Osteocyte (in vitro differentiated cells): ENCODE data around the gene ZNF787. TPM values are rescaled to one million over a fixed set of nuclear protein-coding genes. Genes with fewer than 3 reads are reported as not detected.
A peak's percentile ranks its signal among the peaks of the same experiment; 100 is the strongest.
"Not testable (repeated sequence)": the region's sequence is repeated elsewhere in the genome, so short reads cannot be mapped to it uniquely, and the experiment has no call there.

Experiments
- DNase-seq: peaks from one replicate; pipeline ENCODE4 v3.0.0; 2021; ENCODE audit warnings: mixed read lengths; ENCODE audit not compliant: unreplicated experiment; ENCODE audit errors: extremely low spot score
- H3K27ac Mint-ChIP-seq: one replicate; pipeline ENCODE4 v1.8.0; 2021; ENCODE audit warnings: mild to moderate bottlenecking, mixed read lengths; ENCODE audit not compliant: unreplicated experiment
- H3K27me3 Mint-ChIP-seq: one replicate; pipeline ENCODE4 v1.8.0; 2021; ENCODE audit warnings: mixed read lengths; ENCODE audit not compliant: unreplicated experiment
- H3K36me3 Mint-ChIP-seq: one replicate; pipeline ENCODE4 v1.8.0; 2021; ENCODE audit warnings: mixed read lengths; ENCODE audit not compliant: unreplicated experiment
- H3K4me1 Mint-ChIP-seq: one replicate; pipeline ENCODE4 v1.8.0; 2021; ENCODE audit warnings: mixed read lengths; ENCODE audit not compliant: unreplicated experiment
- H3K4me3 Mint-ChIP-seq: one replicate; pipeline ENCODE4 v1.8.0; 2021; ENCODE audit warnings: mild to moderate bottlenecking, moderate library complexity, mixed read lengths; ENCODE audit not compliant: unreplicated experiment
- H3K9me3 Mint-ChIP-seq: one replicate; pipeline ENCODE4 v1.8.0; 2021; ENCODE audit warnings: mixed read lengths; ENCODE audit not compliant: unreplicated experiment
- total RNA-seq: library from RNA; stranded (reverse); gene quantifications from 2 replicates; pipeline ENCODE4 v1.2.1, GENCODE V29; 2021
- TF ChIP-seq, protein P1 (sequence below): fragments of 200-600 bp; sonication (generic); IDR thresholded peaks from 2 replicates; pipeline ENCODE4 v1.5.0; 2021; ENCODE audit warnings: antibody characterized with exemption, mild to moderate bottlenecking, moderate library complexity

ZNF787 gene
- total RNA-seq, 1 donor from 2014 or later: 27.8 TPM

GRCh38 chr19:56108447-56109195 lies 12.5 kb downstream of the ZNF787 start:
- Mint-ChIP-seq H3K36me3 (peaks cover 2% of the 10 kb centered on the region), H3K4me1 (peaks cover 58% of the 10 kb centered on the region), H3K27me3 (no peaks in the 10 kb centered on the region), H3K27ac (peak overlapping the region; percentile 69), H3K9me3 (no peaks in the 10 kb centered on the region), H3K4me3 (no peak overlapping the region)
- no peak for DNase-seq
- TF ChIP-seq, protein P1, sequence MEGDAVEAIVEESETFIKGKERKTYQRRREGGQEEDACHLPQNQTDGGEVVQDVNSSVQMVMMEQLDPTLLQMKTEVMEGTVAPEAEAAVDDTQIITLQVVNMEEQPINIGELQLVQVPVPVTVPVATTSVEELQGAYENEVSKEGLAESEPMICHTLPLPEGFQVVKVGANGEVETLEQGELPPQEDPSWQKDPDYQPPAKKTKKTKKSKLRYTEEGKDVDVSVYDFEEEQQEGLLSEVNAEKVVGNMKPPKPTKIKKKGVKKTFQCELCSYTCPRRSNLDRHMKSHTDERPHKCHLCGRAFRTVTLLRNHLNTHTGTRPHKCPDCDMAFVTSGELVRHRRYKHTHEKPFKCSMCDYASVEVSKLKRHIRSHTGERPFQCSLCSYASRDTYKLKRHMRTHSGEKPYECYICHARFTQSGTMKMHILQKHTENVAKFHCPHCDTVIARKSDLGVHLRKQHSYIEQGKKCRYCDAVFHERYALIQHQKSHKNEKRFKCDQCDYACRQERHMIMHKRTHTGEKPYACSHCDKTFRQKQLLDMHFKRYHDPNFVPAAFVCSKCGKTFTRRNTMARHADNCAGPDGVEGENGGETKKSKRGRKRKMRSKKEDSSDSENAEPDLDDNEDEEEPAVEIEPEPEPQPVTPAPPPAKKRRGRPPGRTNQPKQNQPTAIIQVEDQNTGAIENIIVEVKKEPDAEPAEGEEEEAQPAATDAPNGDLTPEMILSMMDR: no peak

DNA sequence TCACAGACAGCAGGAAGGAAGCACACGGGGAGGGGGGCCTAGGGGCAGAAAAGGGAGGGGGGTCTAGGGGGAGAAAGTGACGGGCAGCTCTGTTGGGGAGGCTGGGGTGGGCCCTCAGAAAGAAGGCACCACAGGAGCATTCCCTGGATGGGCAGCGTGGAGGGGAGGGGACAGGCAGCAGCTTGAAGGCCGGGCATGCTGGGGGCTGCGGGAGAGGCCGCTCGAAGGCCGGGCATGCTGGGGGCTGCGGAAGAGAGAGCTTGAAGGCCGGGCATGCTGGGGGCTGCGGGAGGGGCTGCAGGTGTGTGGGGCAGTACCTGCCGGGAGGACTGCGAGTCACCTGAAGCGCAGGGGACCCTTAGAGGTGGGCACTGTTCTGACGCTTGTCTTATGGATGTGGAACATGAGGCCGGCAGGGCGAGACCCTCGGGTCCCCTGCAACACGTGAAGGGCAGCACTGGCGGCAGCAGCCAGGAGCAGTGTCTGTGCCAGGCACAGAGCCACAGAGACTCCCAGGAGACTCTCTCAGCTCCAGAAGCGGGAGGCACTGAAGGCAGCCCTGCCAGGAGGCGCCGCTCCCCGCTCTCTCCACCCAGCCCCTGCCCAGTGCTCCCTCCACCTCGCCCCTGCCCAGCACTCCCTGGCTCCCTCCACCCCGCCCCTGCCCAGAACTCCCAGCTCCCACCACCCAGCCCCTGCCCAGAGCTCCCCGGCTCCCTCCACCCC lies 13.3 kb downstream of the ZNF787 start:
- Mint-ChIP-seq H3K27ac (peak overlapping the region; percentile 47), H3K9me3 (no peaks in the 10 kb centered on the region)

GRCh38 chr19:56106993-56107392 lies 14.1 kb downstream of the ZNF787 start:
- peaks cover 2% of the 10 kb centered on the region for H3K36me3 Mint-ChIP-seq
- no peaks in the 10 kb centered on the region for H3K9me3 Mint-ChIP-seq
- TF ChIP-seq, protein P1: no peak
- H3K4me3 Mint-ChIP-seq: no peak overlapping the region
- no peak overlapping the region for H3K27ac Mint-ChIP-seq
- no peak for DNase-seq
- H3K4me1 Mint-ChIP-seq: peaks cover 48% of the 10 kb centered on the region
- H3K27me3 Mint-ChIP-seq: no peaks in the 10 kb centered on the region

More for the DNA sequence above, 13.3 kb downstream of the ZNF787 start:
- H3K27me3 Mint-ChIP-seq: no peaks in the 10 kb centered on the region
- H3K36me3 Mint-ChIP-seq: peaks cover 2% of the 10 kb centered on the region
- H3K4me1 Mint-ChIP-seq: peaks cover 54% of the 10 kb centered on the region
- TF ChIP-seq, protein P1: no peak
- no peak overlapping the region for H3K4me3 Mint-ChIP-seq
- no peak for DNase-seq

GRCh38 chr19:56106397-56106849 lies 14.7 kb downstream of the ZNF787 start:
- TF ChIP-seq, protein P1: no peak
- H3K4me1 Mint-ChIP-seq: peaks cover 45% of the 10 kb centered on the region
- peak overlapping the region; percentile 69 for H3K27ac Mint-ChIP-seq
- H3K27me3 Mint-ChIP-seq: no peaks in the 10 kb centered on the region
- H3K36me3 Mint-ChIP-seq: peaks cover 4% of the 10 kb centered on the region
- no peak overlapping the region for H3K4me3 Mint-ChIP-seq
- no peak for DNase-seq
- no peaks in the 10 kb centered on the region for H3K9me3 Mint-ChIP-seq

GRCh38 chr19:56105831-56106396 lies 15.2 kb downstream of the ZNF787 start:
- not testable (repeated sequence) for H3K36me3 Mint-ChIP-seq, DNase-seq, H3K27me3 Mint-ChIP-seq, H3K4me3 Mint-ChIP-seq, H3K9me3 Mint-ChIP-seq
- H3K27ac Mint-ChIP-seq: peak overlapping the region; percentile 69
- H3K4me1 Mint-ChIP-seq: peaks cover 40% of the 10 kb centered on the region
